Hematopoietic multipotent progenitor cell treated with erythropoietin and hydrocortisone succinate and interleukin-3 and kit ligand, for 17 days (in vitro differentiated cells): ENCODE measurements around the gene B4GALT6.

ENCODE experiments used
- DNase-seq: peaks from one replicate; pipeline ENCODE4 v3.0.0-alpha.2; 2015; ENCODE audit warnings: low spot score

Gene B4GALT6

DNA sequence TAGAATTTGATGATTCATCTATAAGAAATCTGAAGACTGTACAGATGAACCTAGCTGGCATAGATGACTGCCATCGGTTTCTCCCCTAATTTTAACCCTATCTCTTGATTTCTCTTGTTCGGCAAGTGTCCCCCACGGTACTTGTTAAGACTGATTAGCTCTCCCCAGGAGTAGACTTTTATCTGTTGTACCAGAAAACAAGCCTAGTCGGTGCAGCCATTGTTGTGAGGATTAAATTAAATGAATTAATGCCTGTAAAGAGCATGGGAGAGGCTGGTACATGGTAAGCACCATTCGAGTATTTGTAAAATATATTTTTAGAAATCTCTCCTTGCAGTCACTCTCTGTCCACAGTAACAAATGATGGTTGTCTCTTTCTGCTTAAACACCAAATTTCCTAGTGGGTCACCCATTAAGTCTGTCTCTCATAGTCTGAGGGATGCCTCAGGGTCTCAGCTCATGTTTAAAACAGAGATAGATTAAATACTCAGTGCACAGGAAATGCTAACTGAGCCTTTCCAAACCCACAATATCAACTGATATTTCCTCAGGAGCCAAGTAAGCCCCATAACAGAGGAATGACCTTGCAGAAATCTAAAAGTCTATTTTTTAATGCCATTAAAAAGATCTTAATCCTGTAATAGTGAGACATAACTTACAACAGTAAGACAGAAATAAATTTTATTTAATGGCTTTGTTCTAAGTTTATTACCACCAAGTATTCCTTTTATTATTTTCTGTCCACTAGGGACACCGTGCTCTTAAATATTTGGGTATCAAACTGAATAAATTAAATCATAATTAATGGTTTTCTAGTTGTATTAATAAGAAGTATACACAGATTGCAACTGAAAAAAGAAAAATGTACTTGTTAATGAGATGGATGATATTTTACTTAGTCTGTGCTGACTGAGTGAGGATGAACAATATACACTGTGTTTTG is 2.9 kb upstream of the B4GALT6 start:
- DNase-seq, result no peak

DNA sequence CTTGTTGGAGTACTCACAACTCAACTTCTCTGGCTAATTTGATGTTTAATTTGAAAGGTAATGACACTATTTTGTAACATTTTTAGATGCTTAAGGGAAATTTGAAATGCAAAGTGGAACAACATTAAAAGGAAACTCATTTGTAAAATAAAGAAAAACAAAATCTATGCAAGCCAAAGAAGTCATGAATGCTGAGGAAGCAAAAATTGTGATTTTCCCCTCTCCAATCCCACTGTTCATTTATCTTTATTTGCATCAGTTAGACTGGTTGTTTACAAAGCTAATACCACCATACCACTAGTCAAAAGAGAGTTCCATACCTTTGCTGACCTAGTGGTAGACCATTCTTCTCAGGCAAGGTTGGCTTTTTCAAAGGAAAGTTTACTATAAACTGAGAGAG is 2.2 kb upstream of the B4GALT6 start:
- no peak for DNase-seq

DNA sequence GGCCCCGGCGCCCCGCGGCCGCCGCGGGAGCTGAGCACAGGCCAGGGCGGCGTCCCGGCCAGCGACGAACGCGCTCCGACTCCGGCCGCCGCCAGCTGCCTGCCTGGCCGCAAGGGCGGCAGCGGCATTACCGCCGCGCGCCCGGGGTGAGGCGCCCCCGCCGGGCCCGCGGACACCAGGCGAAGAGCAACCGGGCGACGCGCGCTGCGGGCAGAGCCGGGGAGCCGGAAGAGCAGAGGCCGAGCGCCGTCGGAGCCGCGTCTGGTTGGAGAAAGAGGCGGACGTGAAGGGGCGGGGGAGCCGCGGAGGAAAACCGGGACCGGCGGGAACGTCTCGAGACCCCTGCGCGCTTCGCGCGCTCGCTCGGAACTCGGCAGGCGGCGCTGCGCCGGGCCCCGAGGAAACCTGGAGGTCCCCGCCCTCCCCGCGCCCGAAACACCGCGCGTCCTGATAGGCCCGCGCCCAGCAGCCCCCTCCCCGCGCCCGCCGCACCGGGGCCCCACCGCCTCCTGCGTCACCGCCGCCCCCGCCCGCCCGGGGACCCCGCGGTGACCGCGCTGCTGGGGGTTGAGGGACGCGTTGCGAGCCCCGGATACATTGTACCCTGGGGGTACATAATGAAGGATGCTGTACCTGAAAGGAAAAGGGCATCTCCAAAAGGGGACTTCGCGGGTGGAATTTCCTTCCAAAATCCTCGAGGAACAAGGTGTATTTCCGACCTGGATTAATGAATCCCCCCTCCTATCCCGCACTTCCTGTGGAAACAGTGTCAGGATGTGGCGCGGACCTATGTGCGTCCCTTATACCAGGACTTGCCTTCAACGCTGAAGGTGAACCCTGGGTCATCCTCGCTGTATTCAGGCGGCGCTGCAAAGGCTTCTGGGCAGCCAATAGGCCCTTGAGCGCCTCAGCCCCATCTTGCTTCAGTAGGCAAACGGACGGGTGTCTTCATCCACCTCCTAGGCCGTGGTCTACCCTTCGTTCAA is 1.0 kb upstream of the B4GALT6 start:
- DNase-seq, result peak; percentile 40

DNA sequence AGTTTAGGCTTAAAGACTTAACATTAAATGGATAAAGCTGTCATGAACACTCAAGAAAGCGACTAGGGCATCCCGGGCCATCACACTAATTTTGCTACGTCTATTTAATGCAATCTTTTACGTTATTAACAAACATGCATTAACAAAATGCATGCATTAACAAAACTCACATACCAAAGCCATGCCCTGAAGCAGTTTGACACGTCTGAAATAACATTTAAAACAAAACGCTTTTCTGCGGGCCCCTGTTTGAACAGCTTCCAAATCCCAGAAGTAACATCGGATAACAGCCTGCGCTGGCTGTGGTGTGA is 458 bp downstream of the B4GALT6 start:
- peak; percentile 15 for DNase-seq

DNA sequence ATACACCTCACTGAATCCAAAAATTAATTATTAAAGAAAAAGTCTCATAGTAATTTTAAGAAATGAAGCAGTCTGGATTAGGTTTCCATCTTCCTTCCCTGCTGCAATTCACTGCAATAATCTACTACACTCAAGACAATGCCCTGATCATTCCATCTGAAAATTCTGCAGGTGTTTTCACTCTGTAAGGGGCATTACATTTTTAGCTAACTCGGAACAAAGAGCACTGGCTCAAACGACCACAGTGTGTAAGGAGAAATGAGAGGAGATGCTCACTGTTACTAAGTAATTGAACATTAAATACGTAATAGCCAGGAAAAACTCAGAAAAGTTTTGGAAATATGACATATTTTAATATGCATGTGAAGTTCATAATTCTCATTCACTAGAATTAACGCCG is 1.3 kb downstream of the B4GALT6 start:
- no peak for DNase-seq

DNA sequence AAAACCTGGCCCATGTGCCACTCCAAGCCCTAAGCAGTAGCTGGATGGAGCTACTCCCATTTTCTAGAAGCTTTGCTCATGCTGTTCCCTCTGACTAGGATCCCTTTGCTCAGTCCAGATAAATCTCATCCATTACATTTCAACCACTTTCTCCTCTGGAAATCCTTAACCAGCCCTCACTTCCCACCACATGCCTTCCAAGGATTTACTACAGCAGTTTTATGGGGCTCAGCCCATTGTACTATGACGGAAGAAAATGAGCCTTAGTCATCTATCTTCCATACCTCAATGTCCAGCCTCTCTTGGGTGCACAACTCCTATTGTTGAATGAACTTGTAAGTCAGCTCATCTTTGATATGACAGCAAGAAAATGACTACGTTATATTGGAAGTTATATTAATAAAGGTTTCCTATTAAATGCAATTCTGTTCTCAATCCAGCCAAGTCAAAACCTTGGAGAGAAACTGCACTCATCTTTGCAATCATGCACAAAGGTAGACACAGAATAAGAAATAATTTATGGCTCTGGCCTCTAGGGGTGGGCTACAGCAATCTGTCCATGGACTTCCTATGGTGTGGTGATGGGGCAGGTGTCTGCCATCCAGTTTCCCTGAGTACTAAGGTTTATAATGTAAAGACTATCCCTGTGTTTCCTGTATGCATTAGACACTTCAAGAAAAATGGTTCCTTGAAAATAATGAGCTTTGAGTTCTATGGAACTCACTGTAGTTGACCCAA is 3.4 kb downstream of the B4GALT6 start:
- no peak for DNase-seq

DNA sequence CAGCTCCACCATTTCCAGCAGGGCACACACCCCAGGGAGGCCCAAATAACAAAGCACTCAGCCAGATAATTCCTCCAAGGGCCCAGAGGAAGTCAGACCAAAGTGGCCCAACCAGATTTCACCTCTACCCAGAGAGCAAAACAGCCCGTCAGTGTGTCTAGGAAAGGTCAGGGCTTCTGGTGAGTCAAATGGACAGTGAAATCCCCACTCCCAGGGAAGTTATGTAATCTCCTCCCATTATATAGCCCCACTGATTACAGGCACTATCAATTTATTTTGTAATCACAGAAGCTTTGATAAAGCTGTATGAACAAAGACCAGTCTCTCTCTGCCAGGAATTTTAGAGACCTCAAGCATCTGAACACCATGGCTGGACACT is 4.0 kb downstream of the B4GALT6 start:
- DNase-seq, result no peak

DNA sequence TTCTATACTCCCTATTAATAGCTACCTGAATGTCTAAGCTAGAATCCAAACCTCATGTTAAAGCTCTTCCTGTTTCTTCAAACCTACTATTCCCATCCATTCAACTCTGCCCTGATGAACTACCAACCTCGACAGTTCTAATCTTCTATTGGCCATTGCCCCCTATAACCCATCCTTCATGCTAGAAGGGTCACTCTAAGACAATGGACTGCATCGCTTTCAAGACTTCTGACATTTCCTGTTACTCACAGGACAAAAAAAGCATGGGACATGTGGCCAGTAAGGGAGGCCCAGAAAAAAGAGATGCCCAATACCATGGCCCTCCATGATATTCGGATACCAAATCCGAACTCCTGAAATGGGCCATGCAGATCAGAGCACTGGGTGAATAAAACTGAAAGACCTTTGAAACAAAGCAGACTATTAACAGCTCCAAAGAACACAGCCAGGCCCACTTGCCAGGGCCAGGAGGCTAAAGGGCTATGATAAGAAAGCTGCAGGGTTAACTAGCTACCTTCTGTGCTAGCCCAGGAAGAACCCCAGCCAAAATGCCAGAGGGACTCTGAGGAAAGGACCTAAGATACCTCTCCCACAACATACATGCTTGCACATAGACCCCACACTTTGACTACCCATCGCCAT is 4.5 kb downstream of the B4GALT6 start:
- DNase-seq, result no peak

DNA sequence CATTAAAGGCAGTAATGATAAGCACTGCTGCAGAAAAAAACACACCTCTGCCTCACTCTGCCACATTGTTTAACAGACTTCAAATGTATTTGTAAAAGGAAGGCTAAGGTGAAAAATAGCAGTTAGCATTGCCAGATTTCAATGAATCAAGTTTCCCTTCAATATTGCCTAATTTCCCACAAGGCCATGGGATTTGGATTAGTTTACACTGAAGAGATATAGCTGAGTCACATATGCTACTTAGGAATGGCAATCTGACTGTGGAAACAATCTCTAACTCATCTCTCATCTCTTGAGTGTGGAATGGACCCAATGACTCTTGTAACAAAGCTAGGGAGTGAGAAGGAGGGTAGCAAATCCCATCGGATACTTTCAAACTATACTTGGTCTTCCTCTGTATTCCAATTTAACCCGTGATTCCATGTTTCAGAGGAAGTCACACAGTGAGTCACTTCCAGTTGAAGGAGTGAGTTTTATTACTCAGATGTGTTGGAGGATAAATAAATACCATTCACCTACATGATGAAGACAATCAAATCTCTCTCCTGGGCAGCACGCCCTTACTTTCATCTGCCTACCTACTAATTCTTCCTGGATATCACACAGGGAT is 5.1 kb downstream of the B4GALT6 start:
- no peak for DNase-seq

DNA sequence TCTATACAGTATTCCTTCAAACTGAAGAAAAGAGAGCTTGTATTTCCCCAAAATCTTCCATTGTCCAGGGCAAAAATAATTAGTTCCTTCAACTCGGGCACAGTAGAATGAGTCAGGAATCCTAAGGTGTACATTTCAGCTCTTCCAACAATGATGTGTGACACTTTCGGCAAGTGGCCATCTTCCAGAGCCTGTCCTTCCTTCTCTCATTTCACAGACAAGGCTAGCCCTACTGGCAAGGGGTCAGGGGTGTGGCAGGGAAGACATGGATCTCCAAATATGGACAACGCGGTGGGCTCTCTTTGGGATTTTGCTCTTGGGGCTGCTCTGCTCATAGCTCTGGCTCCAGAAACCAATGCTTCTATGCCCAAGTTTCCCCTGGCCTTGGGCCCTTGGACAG is 6.0 kb downstream of the B4GALT6 start:
- DNase-seq, result no peak

DNA sequence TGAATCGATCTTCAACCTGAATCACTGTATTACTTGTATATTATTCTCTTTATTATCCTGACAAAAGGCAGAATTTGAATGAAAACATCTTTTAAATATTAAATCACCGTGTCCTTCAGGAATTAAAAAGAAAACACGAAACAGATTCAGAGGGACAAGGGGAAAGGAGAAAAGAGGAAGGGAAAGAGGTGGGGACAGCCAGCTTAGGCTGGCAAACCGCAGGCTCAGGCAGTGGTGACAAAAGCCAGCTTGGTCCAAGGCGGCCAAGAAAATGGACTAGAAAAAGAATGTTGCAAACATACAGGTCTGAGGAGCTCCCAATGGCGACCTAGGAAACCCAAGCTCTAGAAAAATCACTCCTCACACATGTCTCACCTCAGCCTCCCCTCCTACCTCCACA is 6.8 kb downstream of the B4GALT6 start:
- DNase-seq, result no peak

DNA sequence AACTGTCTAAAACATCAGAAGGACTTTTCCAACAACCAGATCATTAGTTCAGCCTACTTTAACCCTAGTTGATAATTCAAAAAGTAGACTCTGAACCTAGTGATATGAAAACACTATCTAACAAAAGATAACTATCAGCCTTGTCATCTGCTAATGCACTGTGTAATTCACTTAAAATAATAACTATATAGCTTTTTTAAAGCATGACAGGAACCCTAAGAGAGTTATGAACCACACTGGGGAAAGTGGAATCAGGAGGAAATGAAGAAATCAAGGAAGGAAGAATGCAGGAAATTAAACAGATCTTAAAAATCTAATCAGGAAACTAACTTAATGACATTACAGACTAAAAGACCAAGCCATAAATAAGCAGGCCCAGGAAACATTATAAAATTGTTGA is 9.0 kb downstream of the B4GALT6 start:
- no peak for DNase-seq

DNA sequence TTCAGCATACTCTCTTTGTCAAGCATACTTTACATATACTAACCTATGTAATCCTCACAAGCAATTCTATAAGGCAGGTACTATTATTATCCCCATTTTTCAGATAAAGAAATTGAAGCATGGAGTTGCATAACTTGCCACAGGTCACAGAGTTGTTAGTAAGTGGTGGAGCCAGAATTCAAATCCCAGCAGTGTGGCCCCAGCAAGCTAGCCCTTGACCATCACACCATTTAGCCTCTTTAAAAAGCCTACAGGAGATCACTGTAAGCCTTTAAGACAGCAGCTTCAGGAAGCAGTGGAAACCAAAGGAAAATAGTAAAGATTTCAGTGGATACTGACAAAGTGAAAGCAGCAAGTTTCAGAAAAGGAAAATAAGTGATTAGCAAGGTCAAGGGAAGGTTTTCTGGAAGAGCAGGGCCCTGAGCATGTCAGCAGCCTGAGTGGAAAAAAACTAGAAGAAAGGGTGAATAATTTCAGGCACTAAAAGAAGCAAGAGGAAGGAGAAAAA is 11.7 kb downstream of the B4GALT6 start:
- DNase-seq, result no peak

DNA sequence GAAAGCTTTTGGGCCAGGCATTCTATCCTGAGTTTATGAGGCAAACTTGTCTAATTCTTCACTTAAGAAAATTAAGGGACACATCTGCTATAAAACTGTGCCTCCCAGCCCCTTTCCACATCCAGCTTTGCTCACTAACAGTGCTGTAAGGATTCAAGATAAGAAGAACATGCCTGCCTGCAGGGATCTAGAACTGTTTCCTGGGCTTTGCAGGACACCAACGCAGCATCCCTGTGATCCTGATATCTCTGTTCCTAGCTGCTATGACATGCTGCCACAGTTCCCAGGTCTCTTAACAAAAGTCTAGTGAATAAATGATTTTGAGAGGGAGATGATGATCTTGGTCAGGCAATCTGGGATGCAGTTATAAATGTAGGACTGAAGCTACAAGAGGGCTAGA is 12.4 kb downstream of the B4GALT6 start:
- no peak for DNase-seq

DNA sequence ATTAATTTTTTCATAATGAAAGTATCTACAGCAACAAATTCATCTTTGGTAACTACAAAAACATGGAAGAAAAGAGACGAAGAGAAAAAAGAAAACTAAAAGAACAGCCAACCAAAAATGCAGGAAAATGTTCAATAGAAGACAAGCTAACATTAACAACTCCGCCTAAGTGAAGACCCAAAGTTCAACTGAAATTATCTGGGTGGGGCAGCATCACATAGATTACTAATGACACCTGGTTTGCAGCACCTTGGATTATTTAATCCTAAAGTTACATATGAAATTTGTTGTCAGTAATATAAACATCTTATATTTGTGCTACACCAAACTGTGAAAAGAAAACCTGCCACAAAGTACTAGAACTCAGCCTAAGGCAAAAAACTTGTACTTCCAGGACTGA is 14.8 kb downstream of the B4GALT6 start:
- no peak for DNase-seq

DNA sequence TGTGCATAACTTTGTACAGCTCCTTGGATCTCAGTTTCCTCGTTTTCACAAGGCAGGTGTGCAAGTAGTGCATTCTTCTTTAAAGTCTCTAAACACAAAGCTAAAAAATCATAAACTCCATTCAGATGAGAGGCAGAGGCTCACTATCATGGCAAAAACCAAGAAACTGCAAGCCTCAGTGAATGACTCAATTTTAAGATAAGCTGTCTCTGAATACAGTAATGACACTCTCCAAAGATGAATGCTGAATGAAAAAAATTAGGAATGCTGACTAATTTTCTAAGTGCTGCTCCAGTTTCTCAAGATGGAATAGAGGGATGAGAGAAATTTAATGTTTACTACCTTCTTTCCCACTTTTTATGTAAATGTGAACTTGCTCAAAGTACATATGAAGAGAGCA is 17.2 kb downstream of the B4GALT6 start:
- no peak for DNase-seq

DNA sequence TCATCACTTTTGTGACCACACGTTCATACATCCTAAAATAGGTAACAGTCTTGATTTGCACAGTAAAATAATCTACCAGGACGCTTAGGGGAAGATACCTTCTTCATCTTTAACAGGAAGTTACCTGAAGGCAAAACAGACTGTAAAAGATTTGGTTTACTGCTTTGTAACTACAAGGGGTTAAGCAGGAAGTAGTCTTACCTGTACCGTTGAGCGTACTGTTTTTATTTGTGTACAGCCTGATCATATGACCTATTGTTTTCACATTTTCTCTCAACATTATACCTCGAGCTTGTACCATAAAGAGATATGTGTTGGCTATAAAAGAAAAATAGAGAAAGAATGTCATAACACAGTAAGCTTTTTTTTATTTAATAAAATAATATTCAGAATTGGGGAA is 18.3 kb downstream of the B4GALT6 start:
- no peak for DNase-seq

DNA sequence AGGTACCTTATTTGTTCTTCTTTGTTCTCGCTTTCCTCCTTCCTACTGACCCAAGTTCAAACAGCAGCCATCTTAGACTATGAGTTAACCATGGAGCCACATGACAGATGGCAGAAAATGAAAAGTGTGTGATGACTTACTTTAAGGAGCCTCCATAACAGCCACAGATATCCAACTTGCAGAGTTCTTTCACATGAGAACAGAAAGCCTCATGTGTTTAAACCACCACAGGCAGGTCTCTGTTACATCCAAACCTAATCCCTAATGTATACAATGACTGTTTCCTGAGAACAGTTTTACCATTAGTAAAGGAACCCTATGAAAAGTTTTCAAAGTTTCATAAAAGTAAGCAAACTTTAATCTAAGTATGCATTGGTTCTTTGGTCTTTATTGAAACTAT is 20.3 kb downstream of the B4GALT6 start:
- DNase-seq, result no peak

DNA sequence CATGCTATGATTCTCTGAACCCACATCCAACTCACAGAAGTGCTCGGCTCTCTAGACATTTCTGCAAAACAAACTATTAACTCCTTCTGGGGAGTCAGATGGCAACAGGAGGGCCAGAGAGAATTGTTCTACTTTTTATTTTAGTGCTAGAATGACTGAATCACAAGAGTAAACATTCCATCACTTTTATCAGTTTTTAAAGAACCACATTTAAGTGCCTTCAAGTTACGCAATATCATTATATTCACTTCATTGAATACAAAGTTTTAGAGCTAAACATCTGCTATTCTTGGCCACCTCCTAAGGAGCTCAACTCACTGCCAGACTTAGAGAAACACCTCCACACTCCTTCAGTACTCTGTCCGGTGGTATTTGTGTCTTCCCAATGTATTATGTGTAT is 22.4 kb downstream of the B4GALT6 start:
- DNase-seq, result no peak

DNA sequence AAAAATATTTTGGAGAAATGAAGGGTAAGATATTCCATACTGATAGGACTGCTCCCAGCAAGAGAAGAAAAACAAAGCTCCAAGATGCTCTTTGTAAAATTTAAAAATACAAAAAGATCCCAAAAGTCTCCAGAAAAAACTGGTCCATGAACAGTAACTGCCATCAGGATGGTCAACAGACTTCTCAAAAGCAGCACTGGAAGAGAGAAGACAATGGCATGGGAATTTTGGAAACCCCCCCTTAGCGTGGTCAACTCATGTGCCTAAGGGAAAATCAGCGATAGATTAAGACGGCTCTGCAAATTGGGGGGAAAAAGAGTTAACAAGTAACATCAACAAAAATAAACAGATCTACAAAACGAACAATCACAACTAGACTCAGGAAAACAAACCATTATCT is 23.6 kb downstream of the B4GALT6 start:
- no peak for DNase-seq

DNA sequence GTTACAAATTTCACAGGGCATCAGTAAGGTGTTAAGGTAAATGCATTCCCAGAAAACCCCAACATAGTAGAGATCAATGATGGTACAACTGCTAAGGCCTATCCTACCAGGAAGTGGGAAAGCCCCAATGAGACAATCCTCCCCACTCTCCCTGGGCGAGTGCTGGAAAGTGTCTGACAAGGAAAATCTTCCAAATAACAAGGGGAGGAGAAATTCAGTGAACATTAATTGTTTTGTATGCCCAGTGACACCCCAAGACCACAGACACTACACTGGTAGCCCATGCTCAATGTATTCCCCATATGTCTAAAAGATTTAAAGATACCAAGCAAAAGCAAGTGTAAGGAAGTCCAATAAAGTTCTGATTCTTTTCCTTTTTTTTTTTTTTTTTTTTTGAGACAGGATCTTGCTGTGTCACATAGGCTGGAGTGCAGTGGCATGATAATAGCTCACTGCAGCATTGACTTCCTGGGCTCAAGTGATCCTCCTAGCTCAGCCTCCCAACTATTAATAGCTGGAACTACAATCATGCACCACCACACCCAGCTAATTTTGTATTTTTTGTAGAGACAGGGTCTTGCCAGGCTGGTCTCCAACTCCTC is 24.7 kb downstream of the B4GALT6 start:
- no peak for DNase-seq
